ENCODE data around the gene MSL1. TPM values are rescaled to one million over a fixed set of nuclear protein-coding genes. Genes with fewer than 3 reads are reported as not detected.

Gene MSL1
- total and polyA plus RNA-seq, 2 of the 13 experiments (the other 11 are each of a cell fraction or from before 2014, with no cell fraction given): 63.8 to 88.5 TPM

GRCh38 chr17:40095351-40095943, 26.3 kb upstream of the MSL1 start:
- H3K4me3 ChIP-seq (replicated peaks in 1 of 3; ENCODE audit: insufficient read depth in 1 of 3, low read depth in 2 of 3, low read length in 3 of 3): no peak overlapping the region
- in situ Hi-C loops (cut with HindIII; ENCODE audit: extremely low pct_ligation_motif_present, low pct_unique_long_range_greater_than_20kb) (no loop called here), intact Hi-C loops (cut with micrococcal nuclease; ENCODE audit: unreplicated experiment) (no loop called here)
- WGBS (ENCODE audit: low lambda C conversion rate): 98% methylated on average over 14 of the region's 17 CpGs
- no peak for TF ChIP-seq ZNF577 (CRISPR knock-in tag; IDR thresholded peaks at IDR 0.05; ENCODE audit: borderline replicate concordance, low read depth)
- TF ChIP-seq HNRNPL (IDR thresholded peaks at IDR 0.05; ENCODE audit: low read depth, low read length): 0 out of 2 replicates have a peak, but pooled peaks have one; percentile 65
- no peak for TF ChIP-seq ZNF451 (CRISPR knock-in tag; IDR thresholded peaks at IDR 0.05)
- TF ChIP-seq PHB2 (IDR thresholded peaks at IDR 0.05; ENCODE audit: partially characterized antibody): no peak
- peak; percentile 27; the same call in 1 of the 2 replicates for TF ChIP-seq POLR2AphosphoS2 (IDR thresholded peaks at IDR 0.05; ENCODE audit: low read depth, low read length)
- no peak for TF ChIP-seq NPAS2 (CRISPR knock-in tag; IDR thresholded peaks at IDR 0.05; ENCODE audit: borderline replicate concordance)
- TF ChIP-seq RBFOX2 (IDR thresholded peaks at IDR 0.05; ENCODE audit: low read depth, low read length): peak; percentile 34; the same call in 1 of the 2 replicates
- TF ChIP-seq AGO2 (optimal IDR thresholded peaks at IDR 0.05; ENCODE audit: low read depth, low read length): peak; percentile 87
- TF ChIP-seq ZBTB7A (CRISPR knock-in tag; IDR thresholded peaks at IDR 0.05): no peak
- TF ChIP-seq ZNF382 (CRISPR knock-in tag; IDR thresholded peaks at IDR 0.05; ENCODE audit: borderline replicate concordance): no peak
- 0 out of 2 replicates have a peak, but pooled peaks have one; percentile 25 for TF ChIP-seq PCBP1 (IDR thresholded peaks at IDR 0.05; ENCODE audit: borderline replicate concordance, low read depth, low read length)
- H3K27ac ChIP-seq (ENCODE audit: extremely low read length, insufficient read depth, low read length): no peak overlapping the region
- H3K9me3 ChIP-seq (ENCODE audit: low read length): no peaks in the 10 kb centered on the region
- ChIA-PET POLR2A (interaction anchor here (1.0 to 2.9 kb wide), 2 partner anchors 12 to 16 kb away, joined by 3 to 18 read pairs; no protein-coding TSS in a partner anchor), CTCF (ENCODE audit: low intra/inter-chr PET ratio, low total read pairs) (no interaction called here)
- H3K79me2 ChIP-seq (ENCODE audit: insufficient read depth, low read length): peaks cover 18% of the 10 kb centered on the region
- no peak overlapping the region for H3K9ac ChIP-seq (ENCODE audit: insufficient read depth, low read depth, low read length)
- ATAC-seq (no peak), DNase-seq (ENCODE audit: low spot score) (no peak), FAIRE-seq (no peak)
- no peaks in the 10 kb centered on the region for H4K20me1 ChIP-seq (ENCODE audit: insufficient read depth, low read length)
- no peak overlapping the region for H2AFZ ChIP-seq (ENCODE audit: low read length)
- H3K36me3 ChIP-seq (replicated peaks in 1 of 2; ENCODE audit: control insufficient read depth in 1 of 2, insufficient read depth in 2 of 2, low read length in 2 of 2): peaks cover 25 to 49% of the 10 kb centered on the region in 2 experiments
- H3K4me1 ChIP-seq (ENCODE audit: insufficient read depth, low read length): peaks cover 31% of the 10 kb centered on the region
- BruUV-seq (replicated peaks): no TSS peak
- H3K27me3 ChIP-seq (ENCODE audit: control insufficient read depth in 1 of 2, insufficient read depth in 2 of 2, low read length in 2 of 2): no peaks in the 10 kb centered on the region; a peak in 1 of 5 replicates
- H3K4me2 ChIP-seq (ENCODE audit: low read depth, low read length): no peak overlapping the region
